Colonic mucosa (tissue), 4 donors: ENCODE data around the gene NEFH. TPM values are rescaled to one million over a fixed set of nuclear protein-coding genes. Genes with fewer than 3 reads are reported as not detected.

Experiments
- DNase-seq: peaks from one replicate; pipeline ENCODE4 v3.0.0-alpha.2; 2020
- H3K27ac ChIP-seq: fragments of 200-600 bp; one replicate; pipeline ENCODE4 v1.8.0; 2021
- H3K27me3 ChIP-seq: fragments of 200-600 bp; one replicate; pipeline ENCODE4 v1.8.0; 2021
- H3K36me3 ChIP-seq: fragments of 200-600 bp; one replicate; pipeline ENCODE4 v1.8.0; 2021
- H3K4me1 ChIP-seq: fragments of 200-600 bp; one replicate; pipeline ENCODE4 v1.8.0; 2021; ENCODE audit warnings: mild to moderate bottlenecking
- H3K4me3 ChIP-seq: fragments of 200-600 bp; one replicate; pipeline ENCODE4 v1.8.0; 2021
- H3K9ac ChIP-seq, 2 donors: one replicate each; pipeline ENCODE4 v1.7.0; 2013; ENCODE audit warnings: control low read depth in 2 of 2, low read depth in 2 of 2, low read length in 2 of 2
- H3K9me3 ChIP-seq: fragments of 200-600 bp; one replicate; pipeline ENCODE4 v1.8.0; 2021
- CTCF ChIP-seq: fragments of 200-600 bp; IDR thresholded peaks from one replicate; pipeline ENCODE4 v1.8.0; 2022; ENCODE audit warnings: antibody characterized with exemption, mild to moderate bottlenecking
- intact Hi-C: fragments of 100-400 bp; cut with DNase I; formaldehyde crosslinking; loops from one replicate; pipeline ENCODE4 v1.14.1; 2022
- total RNA-seq, 2 donors: library from RNA; stranded (reverse); fragmentation: NEBNext Ultra II Directional in 1 of 2; extraction: Animal tissue kit (Norgen Biotek cat#: 25700) in 1 of 2; gene quantifications; one replicate each; pipeline ENCODE4 v1.2.1, GENCODE V29; 2021
- donor health status: healthy.
- donor health status: DM: no; HTN: no; CAD: no.
- donor health status: DM: no; HTN: no; CAD: no.

The NEFH gene
- total RNA-seq, 2 donors from 2014 or later, result 0.42 TPM

GRCh38 chr22:29536411-29536810, 56.4 kb downstream of the NEFH start:
- intact Hi-C loops, result no loop called here
- TF ChIP-seq CTCF, result no peak
- H3K4me1 ChIP-seq, result no peaks in the 10 kb centered on the region
- H3K27ac ChIP-seq, result no peak overlapping the region
- peaks cover 4% of the 10 kb centered on the region for H3K36me3 ChIP-seq
- no peak overlapping the region for H3K4me3 ChIP-seq
- no peaks in the 10 kb centered on the region for H3K27me3 ChIP-seq
- no peaks in the 10 kb centered on the region for H3K9me3 ChIP-seq
- H3K9ac ChIP-seq, result no peak overlapping the region
- DNase-seq, result no peak

DNA sequence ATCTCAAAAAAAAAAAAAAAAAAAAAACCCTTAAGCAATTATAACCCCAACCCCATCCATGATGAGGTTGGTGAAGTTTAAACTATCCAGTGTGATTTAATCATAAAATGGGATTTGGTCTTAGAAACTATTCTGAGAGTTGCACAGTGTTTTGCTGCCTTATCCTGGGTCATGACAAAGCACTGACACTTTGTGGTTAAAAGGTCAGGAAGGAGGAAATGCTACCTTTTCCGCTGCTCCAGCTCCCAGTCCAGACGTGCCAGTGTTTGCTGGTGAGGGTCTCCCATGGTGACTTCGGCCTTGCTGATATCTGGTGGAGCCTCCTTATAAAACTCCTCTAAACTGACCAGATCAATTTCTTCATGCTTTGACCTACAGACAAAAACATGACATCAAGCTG, 59.1 kb downstream of the NEFH start:
- Histone ChIP-seq H3K36me3 (peaks cover 4% of the 10 kb centered on the region), H3K27me3 (no peaks in the 10 kb centered on the region), H3K4me3 (no peak overlapping the region), H3K4me1 (no peaks in the 10 kb centered on the region), H3K9ac (no peak overlapping the region), H3K9me3 (no peaks in the 10 kb centered on the region), H3K27ac (no peak overlapping the region)
- intact Hi-C loops, result no loop called here
- no peak for DNase-seq
- no peak for TF ChIP-seq CTCF

Other genes with a start within 250 kb of the NEFH start
- gene RHBDD3, start 212.2 kb upstream of the NEFH start, total RNA-seq, result 10 to 100 TPM; 15.4 to 32.0 TPM
- gene EWSR1, start 211.9 kb upstream of the NEFH start, total RNA-seq, result 100 to 1,000 TPM; 145 to 236 TPM
- 10 to 100 TPM; 16.6 to 41.1 TPM for gene GAS2L1, start 173.6 kb upstream of the NEFH start, total RNA-seq
- 1 to 10 TPM in 1 of 2 donors, under 1 TPM in 1; 0.42 to 1.3 TPM for gene RASL10A, start 164.5 kb upstream of the NEFH start, total RNA-seq
- gene AP1B1, start 91.6 kb upstream of the NEFH start, total RNA-seq, result 100 to 1,000 TPM in 1 of 2 donors, 10 to 100 TPM in 1; 90.4 to 120 TPM
- gene RFPL1, start 41.6 kb upstream of the NEFH start, total RNA-seq, result not detected
- 10 to 100 TPM; 19.9 to 33.5 TPM for gene THOC5, start 73.5 kb downstream of the NEFH start, total RNA-seq
- gene NIPSNAP1, start 100.9 kb downstream of the NEFH start, total RNA-seq, result 10 to 100 TPM; 65.1 to 72.7 TPM
- gene NF2, start 123.4 kb downstream of the NEFH start, total RNA-seq, result 10 to 100 TPM; 33.5 to 51.0 TPM
- under 1 TPM in 1 of 2 donors, not detected in 1; 0.50 TPM for gene CABP7, start 239.8 kb downstream of the NEFH start, total RNA-seq